HepG2 (cell line): ENCODE data around the gene FUBP3. TPM values are rescaled to one million over a fixed set of nuclear protein-coding genes. Genes with fewer than 3 reads are reported as not detected.

Experiments
- ADNP ChIP-seq: sonication (generic); formaldehyde crosslinking; IDR thresholded peaks from 2 replicates; pipeline ENCODE4 v1.4.0; 2020; ENCODE audit warnings: missing genetic modification reagents
- ATF2 ChIP-seq: sonication (generic); formaldehyde crosslinking; IDR thresholded peaks from 2 replicates; pipeline ENCODE4 v1.4.0; 2020; ENCODE audit warnings: missing genetic modification reagents
- ELF1 ChIP-seq: sonication (generic); formaldehyde crosslinking; IDR thresholded peaks from 2 replicates; pipeline ENCODE4 v1.4.0; 2020; ENCODE audit warnings: missing genetic modification reagents
- ELK4 ChIP-seq: sonication (generic); formaldehyde crosslinking; IDR thresholded peaks from 2 replicates; pipeline ENCODE4 v1.9.0; 2021; ENCODE audit warnings: missing genetic modification reagents, borderline replicate concordance
- FOXA3 ChIP-seq: IDR thresholded peaks from 2 replicates; pipeline ENCODE4 v1.6.1; 2016; ENCODE audit warnings: missing genetic modification reagents, missing compliant biosample characterization
- FOXO1 ChIP-seq: sonication (generic); formaldehyde crosslinking; IDR thresholded peaks from 2 replicates; pipeline ENCODE4 v1.4.0; 2020; ENCODE audit warnings: missing genetic modification reagents
- FOXP1 ChIP-seq, 2 experiments: fragments of 450-650 bp in 1 of 2; IDR thresholded peaks; 2 replicates each; pipeline ENCODE4 v1.6.1; 2017 to 2018; ENCODE audit warnings: antibody characterized with exemption in 1 of 2
- KLF9 ChIP-seq: IDR thresholded peaks from 2 replicates; pipeline ENCODE4 v1.6.1; 2016; ENCODE audit warnings: low read depth
- NCOA2 ChIP-seq: sonication (generic); formaldehyde crosslinking; IDR thresholded peaks from 2 replicates; pipeline ENCODE4 v1.8.0; 2022; ENCODE audit warnings: inconsistent platforms
- NFIC ChIP-seq: IDR thresholded peaks from 2 replicates; pipeline ENCODE4 v1.6.1; 2012; ENCODE audit warnings: mild to moderate bottlenecking, low read length, inconsistent platforms
- NR2F1 ChIP-seq, 2 experiments: fragments of 450-650 bp in 1 of 2; formaldehyde crosslinking in 1 of 2; IDR thresholded peaks; 2 replicates each; pipeline versions ENCODE4 v1.5.0 to v1.6.1; 2016 to 2020; ENCODE audit warnings: mild to moderate bottlenecking in 1 of 2, missing compliant biosample characterization in 1 of 2, missing genetic modification reagents in 1 of 2, moderate library complexity in 1 of 2
- POLR2AphosphoS2 ChIP-seq: IDR thresholded peaks from 2 replicates; pipeline ENCODE4 v1.6.1; 2011; ENCODE audit warnings: low read depth, low read length, improper control_type of control experiment
- SP140L ChIP-seq: sonication (generic); formaldehyde crosslinking; IDR thresholded peaks from 2 replicates; pipeline ENCODE4 v1.4.0; 2020; ENCODE audit warnings: missing genetic modification reagents, borderline replicate concordance
- THAP11 ChIP-seq: IDR thresholded peaks from 2 replicates; pipeline ENCODE4 v1.6.1; 2016; ENCODE audit warnings: missing biosample characterization, missing genetic modification reagents
- THRA ChIP-seq: sonication (generic); formaldehyde crosslinking; IDR thresholded peaks from 2 replicates; pipeline ENCODE4 v1.4.0; 2020; ENCODE audit warnings: missing genetic modification reagents, borderline replicate concordance
- WIZ ChIP-seq: sonication (generic); formaldehyde crosslinking; IDR thresholded peaks from 2 replicates; pipeline ENCODE4 v1.5.1; 2020; ENCODE audit warnings: mild to moderate bottlenecking, missing genetic modification reagents
- ZBTB34 ChIP-seq: sonication (generic); formaldehyde crosslinking; IDR thresholded peaks from 2 replicates; pipeline ENCODE4 v1.8.0; 2022; ENCODE audit warnings: mild to moderate bottlenecking, missing genetic modification reagents
- ZNF337 ChIP-seq: sonication (generic); formaldehyde crosslinking; IDR thresholded peaks from 2 replicates; pipeline ENCODE4 v1.5.1; 2020; ENCODE audit warnings: missing genetic modification reagents, low read depth, mild to moderate bottlenecking, borderline replicate concordance
- ZNF362 ChIP-seq: sonication (generic); formaldehyde crosslinking; IDR thresholded peaks from 2 replicates; pipeline ENCODE4 v1.4.0; 2020; ENCODE audit warnings: missing genetic modification reagents, mild to moderate bottlenecking, borderline replicate concordance
- ZNF503 ChIP-seq: sonication (generic); formaldehyde crosslinking; IDR thresholded peaks from 2 replicates; pipeline ENCODE4 v1.4.0; 2020; ENCODE audit warnings: missing genetic modification reagents
- ZNF7 ChIP-seq: IDR thresholded peaks from 2 replicates; pipeline ENCODE4 v1.6.1; 2016; ENCODE audit warnings: missing biosample characterization, missing genetic modification reagents
- polyA plus RNA-seq, 8 experiments: library from polyadenylated mRNA; depleted of rRNA in 3 of 8; stranded (reverse) in 7 of 8; unstranded in 1 of 8; fragments of >200 nt; fragmentation: Illumina TruSeq in 4 of 8; extraction: Trizol in 4 of 8; gene quantifications; 2 replicates each; pipeline versions ENCODE4 v1.2.1 to v1.2.3, GENCODE V29; 2011 to 2016; ENCODE audit warnings: low read depth in 4 of 8, missing spikeins in 1 of 8, mixed read lengths in 1 of 8; ENCODE audit not compliant: insufficient read depth in 1 of 8
- total RNA-seq, 5 experiments: library from RNA; depleted of rRNA; stranded (reverse); fragments of >200 nt; fragmentation: Illumina TruSeq; extraction: Trizol; gene quantifications; 2 replicates each; pipeline ENCODE4 v1.2.3, GENCODE V29; 2016; ENCODE audit warnings: low read depth in 1 of 5

FUBP3 gene
- total and polyA plus RNA-seq, 2 of the 13 experiments (the other 11 are each of a cell fraction or from before 2014, with no cell fraction given), result 28.7 to 40.0 TPM

GRCh38 chr9:130598188-130598587 lies 18.8 kb downstream of the FUBP3 start (continued):
- TF ChIP-seq NCOA2 (CRISPR knock-in tag) (peak; percentile 94), KLF9 (no peak), ZNF337 (CRISPR knock-in tag) (no peak), POLR2AphosphoS2 (no peak), ATF2 (CRISPR knock-in tag) (peak; percentile 65; the same call in 1 of the 2 replicates), ELF1 (CRISPR knock-in tag) (0 out of 2 replicates have a peak, but pooled peaks have one; percentile 35), THAP11 (peak; percentile 72), ZNF7 (CRISPR knock-in tag) (peak; percentile 80; the same call in 1 of the 2 replicates), FOXP1 (IDR thresholded peaks at IDR 0.05) (peak; percentile 45; the same call in 1 of the 2 replicates), FOXP1 (CRISPR knock-in tag; IDR thresholded peaks at IDR 0.05) (peak; percentile 93), NFIC (peak; percentile 84), ELK4 (CRISPR knock-in tag) (no peak), FOXO1 (CRISPR knock-in tag) (peak; percentile 96), ADNP (CRISPR knock-in tag) (no peak), ZNF503 (CRISPR knock-in tag) (peak; percentile 79), ZNF362 (CRISPR knock-in tag) (peak; percentile 98), WIZ (CRISPR knock-in tag) (no peak), SP140L (0 out of 2 replicates have a peak, but pooled peaks have one; percentile 46), THRA (CRISPR knock-in tag) (no peak), ZBTB34 (CRISPR knock-in tag) (peak; percentile 80; the same call in 1 of the 2 replicates), FOXA3 (peak; percentile 84), NR2F1 (CRISPR knock-in tag; IDR thresholded peaks at IDR 0.05) (0 out of 4 replicates have a peak, but pooled peaks of 1 of the 2 experiments have one; percentile 40)
